TTC549 (cell line): Measurements from ENCODE around the gene SAMD4B.
A peak's percentile ranks its signal among the peaks of the same experiment; 100 is the strongest.

ENCODE experiments used
- FAIRE-seq: peaks from 2 replicates; lab custom pipeline; 2012; peaks lifted over from hg19 to GRCh38; lab: Jason Lieb, UNC

The SAMD4B gene

DNA sequence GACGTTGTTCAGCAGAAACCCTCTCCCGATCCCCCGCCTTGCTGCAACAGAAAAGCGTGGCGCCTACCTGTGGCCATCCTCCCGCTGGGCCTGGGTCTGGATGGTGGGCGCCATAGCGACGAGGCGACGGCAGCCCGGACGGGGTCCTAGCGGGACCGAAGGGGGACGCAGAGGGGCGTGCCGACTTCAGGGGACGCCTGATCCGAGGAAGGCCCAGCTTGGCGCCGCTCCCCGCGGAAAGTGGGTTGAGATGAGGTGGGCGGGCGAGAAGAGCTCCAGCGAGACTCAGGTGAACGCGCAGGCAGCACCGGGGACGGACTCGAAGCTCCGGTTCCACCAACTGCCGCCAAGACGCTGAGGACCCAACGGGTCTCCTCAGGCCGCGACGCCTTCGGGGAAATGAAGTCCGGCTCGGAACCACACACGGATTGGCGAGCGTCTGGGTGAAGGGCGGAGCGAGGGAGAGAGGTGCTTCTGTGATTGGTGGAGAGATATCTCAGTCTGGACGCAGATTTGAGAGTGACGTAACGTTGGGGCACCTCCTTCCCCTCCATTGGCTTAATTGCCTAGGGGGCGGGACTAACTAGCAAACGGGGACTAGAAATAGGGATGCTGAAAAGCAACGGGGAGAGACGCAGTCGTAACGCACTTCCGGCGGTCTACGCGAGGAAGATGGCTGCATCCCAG lies 48.7 kb downstream of the SAMD4B start, which contains the start of the genes MED29 and PAF1:
Gene MED29, plus strand, starts transcription at position 628 of the 687 bp plus-strand sequence. Its CDS starts 45 bp downstream, at position 673.
Gene PAF1, minus strand, starts transcription at position 356 of the 687 bp plus-strand sequence. Its CDS starts 242 bp downstream, at position 114.
- peak; percentile 98 for FAIRE-seq

DNA sequence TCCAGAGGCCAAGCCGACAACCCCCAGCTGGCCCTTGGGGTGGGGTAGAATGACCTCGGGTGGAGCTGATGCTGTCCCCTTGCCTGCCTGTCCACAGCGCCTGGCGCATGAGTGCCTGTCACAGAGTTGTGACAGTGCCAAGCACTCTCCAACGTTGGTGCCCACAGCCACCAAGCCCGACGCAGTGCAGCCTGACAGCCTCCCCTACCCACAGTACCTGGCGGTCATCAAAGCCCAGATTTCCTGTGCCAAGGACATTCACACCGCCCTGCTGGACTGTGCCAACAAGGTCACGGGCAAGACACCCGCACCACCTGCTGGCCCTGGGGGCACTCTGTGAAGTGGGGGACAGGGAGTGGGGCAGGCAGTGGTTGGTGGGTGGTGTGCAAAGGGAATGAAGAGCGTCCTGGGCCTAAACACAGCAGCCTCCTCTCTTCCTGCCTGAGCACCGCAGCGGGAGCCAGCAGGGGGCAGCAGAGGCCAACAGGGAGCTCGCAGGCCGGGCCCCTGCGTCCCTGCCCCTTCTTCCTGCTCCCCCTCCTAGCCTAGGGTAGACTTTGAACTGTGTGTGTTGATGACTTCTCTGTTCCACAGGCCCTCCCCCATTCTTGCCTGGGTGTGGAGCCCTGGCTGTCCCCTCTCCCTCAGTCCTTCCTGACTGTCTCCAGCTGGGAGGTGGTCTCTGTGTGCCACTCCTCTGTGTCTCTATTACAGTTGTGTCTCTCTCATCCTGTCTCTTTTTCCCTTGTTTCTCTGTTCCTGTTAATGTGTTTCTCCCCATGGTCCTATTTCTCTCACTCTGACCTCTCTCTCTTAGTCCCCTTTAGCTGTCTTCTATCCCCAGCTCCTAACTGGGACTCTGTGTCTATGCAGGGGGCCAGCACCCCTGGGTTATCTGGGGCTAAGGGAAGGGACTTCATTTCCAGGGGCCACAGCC lies 55.4 kb downstream of the SAMD4B start:
- no peak for FAIRE-seq

- FAIRE-seq = no peak
These were observed 56.2 kb downstream of the SAMD4B start for GRCh38 chr19:39398297-39398864.

- FAIRE-seq = no peak
These were observed 57.4 kb downstream of the SAMD4B start for GRCh38 chr19:39399668-39400050.

DNA sequence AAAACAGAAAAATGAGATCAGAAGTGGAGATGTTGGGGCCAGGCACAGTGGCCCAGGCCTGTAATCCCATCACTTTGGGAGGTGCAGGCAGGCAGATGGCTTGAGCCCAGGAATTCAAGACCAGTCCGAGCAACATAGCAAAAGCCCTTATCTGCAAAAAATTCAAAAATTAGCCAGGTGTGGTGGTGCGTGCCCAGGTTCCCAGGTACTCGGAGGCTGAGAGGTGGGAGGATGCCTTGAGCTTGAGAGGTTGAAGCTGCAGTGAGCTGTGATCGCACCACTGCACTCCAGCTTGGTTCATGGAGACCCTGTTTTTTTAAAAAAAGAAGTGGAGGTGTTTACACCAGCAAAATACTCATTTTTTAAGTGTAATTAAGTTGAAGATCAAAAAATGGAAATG lies 57.8 kb downstream of the SAMD4B start:
- FAIRE-seq = no peak

GRCh38 chr19:39401070-39401548 lies 58.9 kb downstream of the SAMD4B start:
- no peak for FAIRE-seq

GRCh38 chr19:39401549-39402345 lies 59.5 kb downstream of the SAMD4B start:
- FAIRE-seq = no peak

DNA sequence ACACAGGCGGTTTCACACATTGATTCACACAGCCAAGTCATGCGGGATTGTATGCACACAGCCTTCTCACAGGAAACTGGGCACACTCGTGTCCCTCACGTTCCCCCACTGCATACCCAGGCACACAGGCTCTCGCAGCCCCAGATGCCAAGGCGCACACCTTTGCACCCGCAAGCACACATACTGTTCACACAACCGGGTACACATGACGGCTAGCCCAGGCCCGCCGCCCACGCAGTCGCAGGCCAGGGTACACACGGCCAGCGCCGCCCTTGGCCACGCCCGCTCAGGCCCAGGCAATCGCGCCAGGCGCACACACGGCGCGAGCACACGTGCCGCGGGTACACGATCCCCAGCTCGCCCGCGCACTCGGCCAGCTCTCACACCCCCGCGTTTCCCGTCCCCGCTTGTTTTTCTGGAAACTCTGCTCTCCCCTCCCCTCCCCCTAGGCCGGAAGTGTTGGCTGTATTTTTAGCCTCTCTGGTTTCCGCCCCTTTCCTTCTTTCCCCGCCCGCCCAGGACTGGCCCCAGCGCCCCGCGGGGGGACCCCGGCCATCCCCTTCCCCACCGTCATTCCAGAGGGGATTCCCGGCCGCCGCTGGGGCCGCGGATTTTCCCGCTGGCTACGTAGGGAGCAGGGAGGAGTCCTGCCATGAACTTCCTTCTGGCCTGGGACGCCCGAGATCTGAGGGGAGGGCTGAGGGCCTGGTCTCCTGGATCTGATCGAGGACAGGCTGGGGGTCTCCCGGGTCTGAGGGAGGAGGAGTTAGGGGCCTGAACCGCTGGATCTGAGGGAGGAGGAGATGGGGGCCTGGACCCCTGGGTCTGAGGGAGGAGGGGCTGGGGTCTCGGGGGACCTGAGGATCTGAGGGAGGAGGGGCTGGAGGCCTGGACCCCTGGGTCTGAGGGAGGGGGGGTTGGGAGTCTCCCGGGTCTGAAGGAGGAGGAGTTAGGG lies 60.4 kb downstream of the SAMD4B start:
- no peak for FAIRE-seq

- no peak for FAIRE-seq
These were observed 61.4 kb downstream of the SAMD4B start for GRCh38 chr19:39403331-39404312.

GRCh38 chr19:39405261-39405957 lies 63.2 kb downstream of the SAMD4B start:
- no peak for FAIRE-seq

- no peak for FAIRE-seq
These were observed 63.9 kb downstream of the SAMD4B start for GRCh38 chr19:39405958-39406655.

DNA sequence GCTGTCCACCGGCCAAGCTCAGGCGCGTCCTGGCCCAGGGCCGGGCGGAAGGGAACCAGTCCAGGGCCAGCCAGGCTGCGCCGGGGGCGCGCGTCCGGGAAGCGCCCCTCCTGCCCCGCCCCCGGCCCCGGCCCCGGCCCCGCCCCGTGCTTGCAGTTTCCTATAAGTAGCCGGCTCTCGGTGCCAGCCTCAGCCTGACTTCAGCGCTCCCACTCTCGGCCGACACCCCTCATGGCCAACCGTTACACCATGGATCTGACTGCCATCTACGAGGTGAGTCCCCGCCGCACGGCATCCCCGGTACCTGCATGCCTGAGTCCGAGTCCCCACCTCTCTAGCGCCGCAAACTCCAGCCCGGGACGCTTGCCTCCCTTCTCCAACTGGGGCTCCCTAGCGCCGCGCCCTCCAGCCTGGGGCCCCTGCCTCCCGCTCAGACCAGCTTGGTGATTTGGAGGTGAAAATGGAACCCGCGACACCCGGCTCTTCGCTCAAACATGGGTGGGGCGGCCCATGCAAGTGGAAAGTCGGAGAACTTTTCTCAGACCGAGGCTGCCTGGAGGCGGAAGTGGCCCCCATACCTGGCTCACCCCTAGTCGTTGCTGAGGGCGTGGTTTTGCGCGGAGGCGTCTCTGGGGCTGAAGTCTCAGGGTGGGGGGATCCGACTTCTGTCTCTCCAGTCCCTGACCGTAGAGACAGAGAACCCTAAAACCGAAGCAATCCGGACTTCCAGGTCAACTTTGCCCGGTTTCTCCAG lies 64.6 kb downstream of the SAMD4B start, which contains the start of gene ZFP36:
Gene ZFP36, plus strand, starts transcription at position 192 of the 754 bp plus-strand sequence. Its CDS starts 58 bp downstream, at position 250.
- no peak for FAIRE-seq

- no peak for FAIRE-seq
These were observed 65.1 kb downstream of the SAMD4B start for GRCh38 chr19:39407410-39407659.

- no peak for FAIRE-seq
These were observed 65.6 kb downstream of the SAMD4B start for GRCh38 chr19:39407660-39408391.

- no peak for FAIRE-seq
These were observed 66.4 kb downstream of the SAMD4B start for GRCh38 chr19:39408392-39409207.
